ENCODE results near the gene SPATS2L. TPM values are rescaled to one million over a fixed set of nuclear protein-coding genes. Genes with fewer than 3 reads are reported as not detected.

The SPATS2L gene
- total and polyA plus RNA-seq, 2 of the 13 experiments (the other 11 are each of a cell fraction or from before 2014, with no cell fraction given) = 154 to 212 TPM

DNA sequence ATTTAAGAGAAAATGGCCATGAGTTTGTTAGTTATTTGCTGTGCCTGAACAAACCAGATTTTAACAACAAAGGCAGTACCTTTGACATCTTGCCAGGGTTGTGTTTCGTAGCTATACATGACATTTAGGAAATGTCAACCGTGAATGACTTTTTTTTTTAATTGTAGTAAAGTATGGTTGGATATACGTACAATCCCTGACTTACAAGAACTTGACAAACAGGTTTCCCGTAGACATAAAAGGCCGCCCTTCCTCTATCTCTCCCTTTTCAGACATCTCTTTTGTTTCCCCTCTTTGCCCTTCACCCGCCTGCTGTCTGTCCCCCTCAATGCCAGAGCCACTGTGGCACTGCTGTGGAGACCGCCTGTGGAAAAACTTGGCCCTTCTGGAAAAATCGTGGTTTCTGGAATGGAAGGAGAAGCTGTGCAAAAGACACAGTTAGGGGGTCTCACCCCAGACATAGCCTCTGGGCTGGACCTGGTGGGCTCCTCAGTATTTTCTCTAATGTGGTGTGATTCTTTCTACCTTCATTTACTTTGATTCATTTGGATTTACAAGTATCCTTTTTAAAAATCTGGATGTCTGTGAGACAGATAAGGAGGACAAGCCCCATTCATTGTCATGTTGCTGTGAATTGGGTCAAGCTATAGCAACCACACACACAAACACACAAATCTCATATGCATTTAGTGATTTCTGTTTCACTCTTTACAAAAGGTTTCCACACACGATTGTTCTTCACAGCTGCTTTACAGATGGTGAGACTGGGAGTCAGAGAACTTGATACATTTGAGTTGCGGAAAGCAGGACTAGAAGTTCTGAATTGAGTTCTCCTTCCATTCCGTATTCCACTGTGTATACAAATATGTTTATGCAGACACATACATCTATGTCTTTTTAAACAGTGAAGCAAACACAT, 48.6 kb downstream of the SPATS2L start:
- Histone ChIP-seq H4K20me1 (ENCODE audit: insufficient read depth, low read length) (peaks cover 46% of the 10 kb centered on the region), H3K9ac (ENCODE audit: insufficient read depth, low read depth, low read length) (no peak overlapping the region), H3K4me3 (replicated peaks in 1 of 3; ENCODE audit: insufficient read depth in 1 of 3, low read depth in 2 of 3, low read length in 3 of 3) (no peak overlapping the region), H3K27me3 (ENCODE audit: control insufficient read depth in 1 of 2, insufficient read depth in 2 of 2, low read length in 2 of 2) (no peaks in the 10 kb centered on the region), H3K27ac (ENCODE audit: extremely low read length, insufficient read depth, low read length) (no peak overlapping the region), H3K9me3 (ENCODE audit: low read length) (no peaks in the 10 kb centered on the region), H3K36me3 (replicated peaks in 1 of 2; ENCODE audit: control insufficient read depth in 1 of 2, insufficient read depth in 2 of 2, low read length in 2 of 2) (peaks cover 6 to 43% of the 10 kb centered on the region in 2 experiments; a peak in 4 of 5 replicates), H3K4me2 (ENCODE audit: low read depth, low read length) (no peak overlapping the region), H3K4me1 (ENCODE audit: insufficient read depth, low read length) (peaks cover 53% of the 10 kb centered on the region), H3K79me2 (ENCODE audit: insufficient read depth, low read length) (peaks cover 96% of the 10 kb centered on the region), H2AFZ (ENCODE audit: low read length) (no peak overlapping the region)
- ChIA-PET CTCF (ENCODE audit: low intra/inter-chr PET ratio, low total read pairs) (no interaction called here), POLR2A (no interaction called here)
- in situ Hi-C loops (cut with HindIII; ENCODE audit: extremely low pct_ligation_motif_present, low pct_unique_long_range_greater_than_20kb) = no loop called here
- intact Hi-C loops (cut with micrococcal nuclease; ENCODE audit: unreplicated experiment) = loop anchor here (5.0 kb wide), 1 partner anchor 38 kb away; no protein-coding TSS in a partner anchor
- 96% methylated on average over 11 of the region's 11 CpGs for WGBS (ENCODE audit: low lambda C conversion rate)
- BruUV-seq (replicated peaks) = no TSS peak
- no peak for FAIRE-seq
- no peak for ATAC-seq
- TF ChIP-seq ZNF749 (CRISPR knock-in tag; IDR thresholded peaks at IDR 0.05; ENCODE audit: borderline replicate concordance) = no peak
- TF ChIP-seq ZSCAN20 (CRISPR knock-in tag; IDR thresholded peaks at IDR 0.05; ENCODE audit: borderline replicate concordance) = no peak
- TF ChIP-seq RBM22 (optimal IDR thresholded peaks at IDR 0.05; ENCODE audit: low read length) = peak; percentile 92
- no peak for DNase-seq (ENCODE audit: low spot score)

DNA sequence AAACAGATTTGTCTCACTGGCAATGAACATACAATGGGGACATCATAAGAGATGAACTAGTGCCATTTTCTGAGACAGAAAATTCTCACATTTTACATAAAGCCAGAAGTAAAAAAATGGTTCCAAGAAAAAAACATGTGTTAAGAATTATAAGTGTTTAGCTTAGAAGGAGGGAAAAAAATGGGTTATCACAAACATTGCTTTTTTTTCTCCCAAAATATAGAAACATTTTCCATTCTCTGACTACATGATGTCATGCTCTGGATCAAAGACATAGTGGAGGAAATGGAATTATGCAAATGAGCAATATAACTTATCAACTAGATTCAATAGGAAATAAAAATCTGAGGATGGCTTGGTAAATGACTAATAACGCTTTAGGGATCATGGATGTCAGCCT, 49.8 kb downstream of the SPATS2L start:
- peaks cover 45% of the 10 kb centered on the region for H4K20me1 ChIP-seq (ENCODE audit: insufficient read depth, low read length)
- H3K4me1 ChIP-seq (ENCODE audit: insufficient read depth, low read length) = peaks cover 51% of the 10 kb centered on the region
- H2AFZ ChIP-seq (ENCODE audit: low read length) = no peak overlapping the region
- no peaks in the 10 kb centered on the region for H3K27me3 ChIP-seq (ENCODE audit: control insufficient read depth in 1 of 2, insufficient read depth in 2 of 2, low read length in 2 of 2)
- H3K79me2 ChIP-seq (ENCODE audit: insufficient read depth, low read length) = peaks cover 96% of the 10 kb centered on the region
- no peak overlapping the region for H3K9ac ChIP-seq (ENCODE audit: insufficient read depth, low read depth, low read length)
- ChIA-PET CTCF (ENCODE audit: low intra/inter-chr PET ratio, low total read pairs) (no interaction called here), POLR2A (no interaction called here)
- ATAC-seq (no peak), FAIRE-seq (no peak), DNase-seq (ENCODE audit: low spot score) (no peak)
- H3K4me3 ChIP-seq (replicated peaks in 1 of 3; ENCODE audit: insufficient read depth in 1 of 3, low read depth in 2 of 3, low read length in 3 of 3) = no peak overlapping the region
- TF ChIP-seq ADNP (CRISPR knock-in tag; IDR thresholded peaks at IDR 0.05) (no peak), FOSL2 (CRISPR knock-in tag; IDR thresholded peaks at IDR 0.05) (no peak), CBX5 (CRISPR knock-in tag; IDR thresholded peaks at IDR 0.05; ENCODE audit: borderline replicate concordance) (no peak), ATF7 (IDR thresholded peaks at IDR 0.05) (peak; percentile 29; the same call in 1 of the 2 replicates), ATF7 (CRISPR knock-in tag; IDR thresholded peaks at IDR 0.05) (no peak)
- H3K4me2 ChIP-seq (ENCODE audit: low read depth, low read length) = no peak overlapping the region
- intact Hi-C loops (cut with micrococcal nuclease; ENCODE audit: unreplicated experiment) (no loop called here), in situ Hi-C loops (cut with HindIII; ENCODE audit: extremely low pct_ligation_motif_present, low pct_unique_long_range_greater_than_20kb) (no loop called here)
- no TSS peak for BruUV-seq (replicated peaks)
- H3K27ac ChIP-seq (ENCODE audit: extremely low read length, insufficient read depth, low read length) = no peak overlapping the region
- H3K9me3 ChIP-seq (ENCODE audit: low read length) = no peaks in the 10 kb centered on the region
- peaks cover 6 to 46% of the 10 kb centered on the region in 2 experiments; a peak in 4 of 5 replicates for H3K36me3 ChIP-seq (replicated peaks in 1 of 2; ENCODE audit: control insufficient read depth in 1 of 2, insufficient read depth in 2 of 2, low read length in 2 of 2)
- WGBS (ENCODE audit: low lambda C conversion rate) = 98% methylated on average over 1 of the region's 1 CpG
